Cardiac muscle cell (in vitro differentiated cells and primary cell): ENCODE results near the gene GTF2A2. TPM values are rescaled to one million over a fixed set of nuclear protein-coding genes. Genes with fewer than 3 reads are reported as not detected.
A peak's percentile ranks its signal among the peaks of the same experiment; 100 is the strongest.

ENCODE experiments used
- DNase-seq, 2 donors: peaks; one replicate each; pipeline versions ENCODE4 v3.0.0 to v3.0.0-alpha.2; 2010 to 2017; ENCODE audit warnings: low read depth in 1 of 2, low spot score in 1 of 2
- H3K27ac ChIP-seq: fragments of 200-600 bp; sonication (generic); 2 replicates; pipeline ENCODE4 v1.5.1; 2016
- H3K27me3 ChIP-seq: fragments of 200-600 bp; sonication (generic); 2 replicates; pipeline ENCODE4 v1.6.0; 2016; ENCODE audit warnings: control low read depth
- H3K36me3 ChIP-seq: fragments of 200-600 bp; sonication (generic); 2 replicates; pipeline ENCODE4 v1.5.1; 2016; ENCODE audit warnings: control low read depth
- H3K4me1 ChIP-seq: fragments of 200-600 bp; sonication (generic); 2 replicates; pipeline ENCODE4 v1.8.1; 2017; ENCODE audit warnings: low read depth, mild to moderate bottlenecking, mixed run types
- H3K4me3 ChIP-seq: fragments of 200-600 bp; sonication (generic); 2 replicates; pipeline ENCODE4 v1.5.1; 2016; ENCODE audit warnings: mild to moderate bottlenecking
- H3K9me3 ChIP-seq: fragments of 200-600 bp; sonication (generic); 2 replicates; pipeline ENCODE4 v1.5.1; 2017; ENCODE audit warnings: low read depth, mild to moderate bottlenecking, control low read depth
- CTCF ChIP-seq: IDR thresholded peaks from 2 replicates; pipeline ENCODE4 v1.5.1; 2012; ENCODE audit warnings: low read depth, mild to moderate bottlenecking, low read length
- polyA plus RNA-seq: library from polyadenylated mRNA; unstranded; fragments of >200 nt; fragmentation: Nextera tagmentation; extraction: Ambion mirVana; gene quantifications from 2 replicates; pipeline ENCODE4 v1.2.1, GENCODE V29; 2016
- total RNA-seq: library from RNA; depleted of rRNA; stranded (reverse); fragments of >200 nt; gene quantifications from 2 replicates; pipeline ENCODE4 v1.2.3, GENCODE V29; 2016

Gene GTF2A2
- total and polyA plus RNA-seq, 2 experiments from 2014 or later = 22.2 to 274 TPM

- H3K27me3 ChIP-seq = no peaks in the 10 kb centered on the region
- H3K4me1 ChIP-seq = peaks cover 8% of the 10 kb centered on the region
- H3K9me3 ChIP-seq = no peaks in the 10 kb centered on the region
- no peak overlapping the region for H3K4me3 ChIP-seq
- no peak for TF ChIP-seq CTCF
- no peak overlapping the region for H3K27ac ChIP-seq
- DNase-seq = no peak
- no peaks in the 10 kb centered on the region for H3K36me3 ChIP-seq
Measured at GRCh38 chr15:59595434-59595915, 61.8 kb downstream of the GTF2A2 start.

GRCh38 chr15:59594991-59595390 is 62.3 kb downstream of the GTF2A2 start:
- peak overlapping the region; percentile 14 for H3K27ac ChIP-seq
- H3K36me3 ChIP-seq = no peaks in the 10 kb centered on the region
- DNase-seq = no peak
- no peak for TF ChIP-seq CTCF
- H3K4me3 ChIP-seq = no peak overlapping the region
- peaks cover 8% of the 10 kb centered on the region for H3K4me1 ChIP-seq
- H3K27me3 ChIP-seq = no peaks in the 10 kb centered on the region
- no peaks in the 10 kb centered on the region for H3K9me3 ChIP-seq

- Histone ChIP-seq H3K9me3 (no peaks in the 10 kb centered on the region), H3K4me1 (peaks cover 8% of the 10 kb centered on the region), H3K27ac (peak overlapping the region; percentile 14), H3K36me3 (no peaks in the 10 kb centered on the region), H3K4me3 (no peak overlapping the region), H3K27me3 (no peaks in the 10 kb centered on the region)
- TF ChIP-seq CTCF = no peak
- peak; percentile 8 to 68 for DNase-seq
Measured at GRCh38 chr15:59594493-59594942, 62.8 kb downstream of the GTF2A2 start.

- peak in 1 of 2 donors; percentile 7 for DNase-seq
- H3K9me3 ChIP-seq = no peaks in the 10 kb centered on the region
Measured at GRCh38 chr15:59591356-59591755, 66.0 kb downstream of the GTF2A2 start.

GRCh38 chr15:59590027-59590426 is 67.3 kb downstream of the GTF2A2 start:
- Histone ChIP-seq H3K27ac (no peak overlapping the region), H3K9me3 (no peaks in the 10 kb centered on the region), H3K4me1 (peaks cover 8% of the 10 kb centered on the region), H3K27me3 (no peaks in the 10 kb centered on the region), H3K36me3 (no peaks in the 10 kb centered on the region), H3K4me3 (no peak overlapping the region)
- TF ChIP-seq CTCF = no peak
- no peak for DNase-seq

More at GRCh38 chr15:59591356-59591755, 66.0 kb downstream of the GTF2A2 start:
- no peak for TF ChIP-seq CTCF
- no peak overlapping the region for H3K4me3 ChIP-seq
- no peaks in the 10 kb centered on the region for H3K27me3 ChIP-seq
- no peaks in the 10 kb centered on the region for H3K36me3 ChIP-seq
- H3K4me1 ChIP-seq = peaks cover 8% of the 10 kb centered on the region
- no peak overlapping the region for H3K27ac ChIP-seq

Other genes starting within 250 kb of the GTF2A2 start
- gene FAM81A, start 219.3 kb downstream of the GTF2A2 start, total RNA-seq = 1.8 and 3.2 TPM in 2 replicates
- 2.9 and 5.1 TPM in 2 replicates for gene FAM81A, start 219.3 kb downstream of the GTF2A2 start, polyA plus RNA-seq
- gene GCNT3, start 45.7 kb downstream of the GTF2A2 start, total RNA-seq = not detected in 2 replicates
- 0.23 TPM in 1 of 2 replicates, not detected in the other for gene GCNT3, start 45.7 kb downstream of the GTF2A2 start, polyA plus RNA-seq
- 111 and 150 TPM in 2 replicates for gene BNIP2, start 31.8 kb upstream of the GTF2A2 start, total RNA-seq
- gene BNIP2, start 31.8 kb upstream of the GTF2A2 start, polyA plus RNA-seq = 72.2 and 87.7 TPM in 2 replicates